H9 (cell line): ENCODE measurements around the gene TSPAN3. TPM values are rescaled to one million over a fixed set of nuclear protein-coding genes. Genes with fewer than 3 reads are reported as not detected.

Experiments
- DNase-seq: peaks from one replicate; pipeline ENCODE4 v3.0.0-alpha.2; 2017
- H2AFZ ChIP-seq: one replicate; pipeline ENCODE4 v1.6.1; 2013; ENCODE audit warnings: mild to moderate bottlenecking, low read length, control low read depth, moderate library complexity
- H2AK5ac ChIP-seq: 2 replicates; pipeline ENCODE4 v1.6.1; 2013; ENCODE audit warnings: low read length, control low read depth, mixed read lengths; ENCODE audit not compliant: insufficient read length
- H2BK120ac ChIP-seq: one replicate; pipeline ENCODE4 v1.6.1; 2013; ENCODE audit warnings: low read depth, mild to moderate bottlenecking, low read length, control low read depth, inconsistent platforms; ENCODE audit not compliant: poor library complexity, severe bottlenecking
- H2BK12ac ChIP-seq: 2 replicates; pipeline ENCODE4 v1.6.1; 2013; ENCODE audit warnings: low read length, control low read depth, mixed read lengths, low read depth; ENCODE audit not compliant: insufficient read length
- H2BK15ac ChIP-seq: 2 replicates; pipeline ENCODE4 v1.6.1; 2013; ENCODE audit warnings: low read depth, low read length, control low read depth
- H2BK20ac ChIP-seq: one replicate; pipeline ENCODE4 v1.6.1; 2013; ENCODE audit warnings: low read depth, mild to moderate bottlenecking, low read length, control low read depth, inconsistent platforms; ENCODE audit not compliant: poor library complexity, severe bottlenecking
- H2BK5ac ChIP-seq: 2 replicates; pipeline ENCODE4 v1.6.1; 2013; ENCODE audit warnings: low read length, control low read depth, mixed read lengths; ENCODE audit not compliant: insufficient read length
- H3K14ac ChIP-seq: 2 replicates; pipeline ENCODE4 v1.6.1; 2013; ENCODE audit warnings: low read length, control low read depth; ENCODE audit not compliant: insufficient read depth
- H3K18ac ChIP-seq: 2 replicates; pipeline ENCODE4 v1.6.1; 2013; ENCODE audit warnings: low read depth, mild to moderate bottlenecking, mixed read lengths, low read length, control low read depth; ENCODE audit not compliant: insufficient read length
- H3K23ac ChIP-seq: 2 replicates; pipeline ENCODE4 v1.6.1; 2013; ENCODE audit warnings: low read length, control low read depth, mixed read lengths, low read depth; ENCODE audit not compliant: insufficient read length
- H3K23me2 ChIP-seq: 2 replicates; pipeline ENCODE4 v1.6.1; 2013; ENCODE audit warnings: low read depth, mild to moderate bottlenecking, mixed read lengths, low read length, control low read depth; ENCODE audit not compliant: insufficient read length, poor library complexity, severe bottlenecking
- H3K27ac ChIP-seq: 2 replicates; pipeline ENCODE4 v1.5.1; 2013; ENCODE audit warnings: low read length, control low read depth, mixed read lengths, low read depth; ENCODE audit not compliant: insufficient read length
- H3K27me3 ChIP-seq: 2 replicates; pipeline ENCODE4 v1.6.1; 2013; ENCODE audit warnings: low read length, control low read depth, inconsistent platforms; ENCODE audit not compliant: insufficient read depth
- H3K4ac ChIP-seq: 2 replicates; pipeline ENCODE4 v1.6.1; 2013; ENCODE audit warnings: low read depth, mild to moderate bottlenecking, control low read depth, inconsistent platforms, low read length, moderate library complexity
- H3K4me1 ChIP-seq: 2 replicates; pipeline ENCODE4 v1.6.1; 2013; ENCODE audit warnings: low read length, control low read depth, inconsistent platforms; ENCODE audit not compliant: insufficient read depth
- H3K4me2 ChIP-seq: 2 replicates; pipeline ENCODE4 v1.6.1; 2013; ENCODE audit warnings: low read length, control low read depth, mixed read lengths; ENCODE audit not compliant: insufficient read length, insufficient read depth
- H3K56ac ChIP-seq: 2 replicates; pipeline ENCODE4 v1.6.1; 2013; ENCODE audit warnings: low read depth, mild to moderate bottlenecking, mixed read lengths, low read length, control low read depth; ENCODE audit not compliant: insufficient read length
- H3K79me1 ChIP-seq: 2 replicates; pipeline ENCODE4 v1.6.1; 2013; ENCODE audit warnings: low read depth, mild to moderate bottlenecking, moderate library complexity, low read length, control low read depth, inconsistent platforms; ENCODE audit not compliant: insufficient read depth, poor library complexity, severe bottlenecking
- H3K79me2 ChIP-seq: 2 replicates; pipeline ENCODE4 v1.6.1; 2013; ENCODE audit warnings: low read length, control low read depth, inconsistent platforms; ENCODE audit not compliant: insufficient read depth
- H3K9ac ChIP-seq: 2 replicates; pipeline ENCODE4 v1.6.1; 2013; ENCODE audit warnings: low read length, control low read depth, mixed read lengths; ENCODE audit not compliant: insufficient read length; ENCODE audit errors: extremely low read depth
- H3K9me3 ChIP-seq: one replicate; pipeline ENCODE4 v1.6.1; 2013; ENCODE audit warnings: low read depth, low read length, inconsistent platforms; ENCODE audit not compliant: control insufficient read depth
- H3T11ph ChIP-seq: one replicate; pipeline ENCODE4 v1.6.1; 2013; ENCODE audit warnings: mild to moderate bottlenecking, low read length, control low read depth, inconsistent platforms
- H4K20me1 ChIP-seq: one replicate; pipeline ENCODE4 v1.6.1; 2013; ENCODE audit not compliant: control insufficient read depth, insufficient read length, insufficient read depth
- H4K5ac ChIP-seq: 2 replicates; pipeline ENCODE4 v1.6.1; 2013; ENCODE audit warnings: low read depth, mild to moderate bottlenecking, mixed read lengths, low read length, control low read depth; ENCODE audit not compliant: insufficient read length
- H4K8ac ChIP-seq: replicated peaks from 2 replicates; pipeline ENCODE4 v1.6.1; 2013; ENCODE audit warnings: low read length, control low read depth, mixed read lengths, low read depth; ENCODE audit not compliant: insufficient read length
- H4K91ac ChIP-seq: 2 replicates; pipeline ENCODE4 v1.6.1; 2013; ENCODE audit warnings: low read depth, mild to moderate bottlenecking, moderate library complexity, mixed read lengths, low read length, control low read depth; ENCODE audit not compliant: insufficient read length
- H3K27ac Mint-ChIP-seq, 3 experiments: 2 replicates in 2 of 3; 3 replicates in 1 of 3; pipeline ENCODE4 v1.8.0; 2020 to 2021; ENCODE audit warnings: mixed read lengths in 3 of 3, mild to moderate bottlenecking in 1 of 3, moderate library complexity in 1 of 3
- H3K27me3 Mint-ChIP-seq: 2 replicates; pipeline ENCODE4 v1.8.0; 2021; ENCODE audit warnings: low read depth, mild to moderate bottlenecking, moderate library complexity, mixed read lengths
- H3K36me3 Mint-ChIP-seq, 3 experiments: 2 replicates in 2 of 3; 3 replicates in 1 of 3; pipeline ENCODE4 v1.8.0; 2020 to 2021; ENCODE audit warnings: low read depth in 3 of 3, mixed read lengths in 3 of 3; ENCODE audit not compliant: insufficient read depth in 1 of 3
- H3K4me1 Mint-ChIP-seq, 2 experiments: 2 replicates each; pipeline ENCODE4 v1.8.0; 2020; ENCODE audit warnings: mixed read lengths in 2 of 2
- H3K4me3 Mint-ChIP-seq, 2 experiments: 2 replicates in 1 of 2; 3 replicates in 1 of 2; pipeline ENCODE4 v1.8.0; 2020 to 2021; ENCODE audit warnings: mild to moderate bottlenecking in 2 of 2, mixed read lengths in 2 of 2, moderate library complexity in 1 of 2
- H3K9me3 Mint-ChIP-seq, 2 experiments: 2 replicates in 1 of 2; 3 replicates in 1 of 2; pipeline ENCODE4 v1.8.0; 2020; ENCODE audit warnings: mild to moderate bottlenecking in 2 of 2, mixed read lengths in 2 of 2, moderate library complexity in 1 of 2
- CTCF ChIP-seq: fragments of 200-600 bp; sonication (generic); conservative IDR thresholded peaks from 3 replicates; pipeline ENCODE4 v1.8.0; 2021; ENCODE audit warnings: antibody characterized with exemption, mild to moderate bottlenecking
- whole genome bisulfite sequencing: extraction: QIAGEN DNeasy Blood & Tissue Kit; methylation state at CpG from one replicate; pipeline ENCODE4 v1.1.7; 2013; ENCODE audit warnings: missing lambda C conversion rate, low lambda C conversion rate, mixed read lengths; ENCODE audit not compliant: insufficient read length; ENCODE audit errors: extremely low coverage; 5-methylcytosine and 5-hydroxymethylcytosine counted together
- total RNA-seq: library from RNA; stranded (reverse); gene quantifications from 2 replicates; pipeline ENCODE4 v1.2.1, GENCODE V29; 2021

The TSPAN3 gene
- total RNA-seq, 1 experiment from 2014 or later = 117 TPM

- no peak overlapping the region for H2BK20ac ChIP-seq
- no CpG with 5 or more reads among the region's 2 CpGs for WGBS
These were observed 3.4 kb upstream of the TSPAN3 start for GRCh38 chr15:77074350-77074749.

More at GRCh38 chr15:77074350-77074749, 3.4 kb upstream of the TSPAN3 start:
- H2AFZ ChIP-seq = no peak overlapping the region
- peaks cover 3% of the 10 kb centered on the region for H3K27me3 Mint-ChIP-seq
- no peak overlapping the region for H3K14ac ChIP-seq
- H3K23ac ChIP-seq = no peak overlapping the region
- H4K20me1 ChIP-seq = no peaks in the 10 kb centered on the region
- no peak overlapping the region for H3K56ac ChIP-seq
- TF ChIP-seq CTCF = no peak
- H3K27me3 ChIP-seq = no peaks in the 10 kb centered on the region
- H4K91ac ChIP-seq = no peak overlapping the region
- no peak for DNase-seq
- H3K18ac ChIP-seq = no peak overlapping the region
- H3K4ac ChIP-seq = no peak overlapping the region
- H3K36me3 Mint-ChIP-seq = peaks cover 0 to 4% (median 0%) of the 10 kb centered on the region in 3 experiments; a peak in 1 of 7 replicates
- no peak overlapping the region for H4K5ac ChIP-seq
- no peak overlapping the region for H3K4me2 ChIP-seq
- H2BK12ac ChIP-seq = no peak overlapping the region
- peaks cover 6% of the 10 kb centered on the region for H3K23me2 ChIP-seq
- H3K9ac ChIP-seq = no peak overlapping the region
- no peak overlapping the region; a peak in 1 of 5 replicates for H3K4me3 Mint-ChIP-seq
- H3K27ac Mint-ChIP-seq = no peak overlapping the region
- H3K9me3 ChIP-seq = no peaks in the 10 kb centered on the region
- no peak overlapping the region for H4K8ac ChIP-seq
- no peaks in the 10 kb centered on the region for H3K79me1 ChIP-seq
- peaks cover 3% of the 10 kb centered on the region for H3K4me1 ChIP-seq
- peaks cover 4% of the 10 kb centered on the region; the same call in 1 of the 2 replicates for H3K79me2 ChIP-seq
- H2BK5ac ChIP-seq = no peak overlapping the region
- H3T11ph ChIP-seq = no peak overlapping the region
- no peak overlapping the region for H3K27ac ChIP-seq
- no peak overlapping the region for H2BK120ac ChIP-seq
- H2BK15ac ChIP-seq = no peak overlapping the region
- H2AK5ac ChIP-seq = no peak overlapping the region
- H3K4me1 Mint-ChIP-seq = peaks cover 10 to 15% of the 10 kb centered on the region in 2 experiments
- H3K9me3 Mint-ChIP-seq = peaks cover 0 to 4% of the 10 kb centered on the region in 2 experiments; a peak in 1 of 5 replicates
